ENCODE data around the gene FARP2.
"Not testable (repeated sequence)": the region's sequence is repeated elsewhere in the genome, so short reads cannot be mapped to it uniquely, and the experiment has no call there.

FARP2 gene

DNA sequence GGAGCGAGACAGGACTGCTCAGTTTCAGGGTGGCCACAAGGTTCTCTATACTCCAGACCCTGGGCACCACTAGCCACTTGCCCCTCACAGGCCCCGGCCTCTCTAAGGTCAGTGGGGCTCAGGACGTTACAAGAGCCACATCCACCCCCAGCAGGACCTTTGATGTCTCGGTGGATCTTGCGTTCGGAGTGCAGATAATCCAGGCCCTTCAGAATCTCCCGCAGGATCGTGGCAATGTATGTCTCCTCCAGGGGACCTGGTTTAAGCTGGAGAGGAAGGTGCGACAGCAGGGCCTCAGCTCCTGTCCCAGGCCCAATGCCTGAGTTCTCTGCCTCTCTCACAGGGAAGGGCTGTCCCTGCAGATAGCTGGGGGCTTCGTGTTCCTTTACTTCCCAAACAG is 143.9 kb downstream of the FARP2 start:
- in situ Hi-C loops (cut with MboI; ENCODE audit: low sequenced_read_pairs) = no loop called here

DNA sequence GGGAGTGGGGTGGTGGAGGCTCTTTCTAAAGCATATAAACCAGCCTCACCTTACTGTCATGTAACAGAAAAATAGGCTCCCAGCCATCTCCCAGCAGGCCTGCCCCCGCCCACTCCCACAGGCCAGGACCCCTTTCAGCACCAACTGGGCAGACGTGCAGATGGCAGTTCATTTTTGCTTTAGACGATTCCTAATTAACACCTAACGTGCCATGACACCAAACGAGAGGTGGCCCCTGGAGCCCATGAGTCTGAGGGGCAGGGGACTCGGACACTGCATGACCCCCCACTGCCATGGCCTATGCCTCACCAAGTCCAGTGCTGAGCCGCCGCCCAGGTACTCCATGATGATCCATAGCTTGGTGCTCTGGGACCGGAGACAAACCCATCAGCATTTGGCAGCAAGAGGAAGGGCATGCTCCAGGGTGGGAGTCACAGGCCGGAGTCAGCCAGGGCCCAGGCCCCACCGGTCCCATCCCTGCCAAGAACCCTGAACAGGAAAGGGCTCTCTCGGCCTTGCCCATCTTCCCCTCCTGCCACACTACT is 144.4 kb downstream of the FARP2 start:
- in situ Hi-C loops (cut with MboI; ENCODE audit: low sequenced_read_pairs) = no loop called here

DNA sequence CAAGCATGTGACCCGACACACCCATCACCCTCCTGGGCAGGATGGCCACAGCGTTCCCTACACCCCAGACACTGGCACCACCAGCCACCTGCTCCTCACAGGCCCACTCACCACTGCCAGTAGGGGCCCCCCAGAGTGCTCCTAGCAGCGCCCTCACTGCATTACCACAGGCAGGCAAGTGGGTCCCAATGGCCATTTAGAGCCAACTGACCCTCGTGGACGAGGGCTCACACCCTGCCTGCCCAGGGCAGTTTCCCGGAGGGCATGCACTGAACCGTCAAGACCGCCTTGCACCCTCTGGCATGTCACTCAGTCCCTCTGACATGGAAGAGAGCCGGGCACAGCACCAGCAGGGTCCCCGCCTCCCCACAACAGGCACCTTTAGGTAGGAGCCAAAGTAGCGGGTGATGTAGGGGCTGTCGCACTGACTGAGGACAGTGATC is 145.0 kb downstream of the FARP2 start:
- in situ Hi-C loops (cut with MboI; ENCODE audit: low sequenced_read_pairs) = no loop called here

DNA sequence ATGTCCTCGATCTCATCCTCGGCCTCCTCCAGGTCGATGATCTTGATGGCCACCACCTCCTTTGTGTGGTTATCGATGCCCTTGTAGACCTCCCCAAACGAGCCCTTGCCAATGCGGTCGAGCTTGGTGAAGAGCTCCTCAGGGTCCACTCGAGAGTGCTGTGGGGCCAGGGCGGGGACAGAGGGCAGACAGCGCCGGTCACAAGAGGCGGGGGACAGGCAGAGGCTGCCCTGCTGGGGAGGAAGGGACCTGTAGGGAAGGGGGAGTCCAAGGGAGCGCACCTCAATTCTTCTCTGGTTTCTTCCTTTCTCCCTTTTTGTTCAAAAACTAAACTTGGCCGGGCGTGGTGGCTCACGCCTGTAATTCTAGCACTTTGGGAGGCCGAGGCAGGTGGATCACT is 145.5 kb downstream of the FARP2 start:
- in situ Hi-C loops (cut with MboI; ENCODE audit: low sequenced_read_pairs) = no loop called here

DNA sequence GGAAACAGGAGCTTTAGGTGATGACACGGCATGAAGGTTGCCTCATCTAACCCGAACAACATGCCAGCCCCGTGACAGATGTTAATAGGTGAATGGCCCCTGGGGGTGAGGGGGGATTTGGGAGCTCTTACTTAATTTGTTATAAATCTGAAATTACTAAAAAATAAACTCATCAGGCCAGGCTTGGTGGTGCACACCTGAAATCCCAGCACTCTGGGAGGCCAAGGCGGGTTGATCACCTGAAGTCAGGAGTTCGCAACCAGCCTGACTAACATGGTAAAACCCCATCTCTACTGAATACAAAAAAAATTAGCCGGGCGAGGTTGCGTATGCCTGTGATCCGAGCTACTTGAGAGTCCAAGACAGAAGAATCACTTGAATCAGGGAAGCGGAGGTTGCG is 146.2 kb downstream of the FARP2 start:
- in situ Hi-C loops (cut with MboI; ENCODE audit: low sequenced_read_pairs) = no loop called here

DNA sequence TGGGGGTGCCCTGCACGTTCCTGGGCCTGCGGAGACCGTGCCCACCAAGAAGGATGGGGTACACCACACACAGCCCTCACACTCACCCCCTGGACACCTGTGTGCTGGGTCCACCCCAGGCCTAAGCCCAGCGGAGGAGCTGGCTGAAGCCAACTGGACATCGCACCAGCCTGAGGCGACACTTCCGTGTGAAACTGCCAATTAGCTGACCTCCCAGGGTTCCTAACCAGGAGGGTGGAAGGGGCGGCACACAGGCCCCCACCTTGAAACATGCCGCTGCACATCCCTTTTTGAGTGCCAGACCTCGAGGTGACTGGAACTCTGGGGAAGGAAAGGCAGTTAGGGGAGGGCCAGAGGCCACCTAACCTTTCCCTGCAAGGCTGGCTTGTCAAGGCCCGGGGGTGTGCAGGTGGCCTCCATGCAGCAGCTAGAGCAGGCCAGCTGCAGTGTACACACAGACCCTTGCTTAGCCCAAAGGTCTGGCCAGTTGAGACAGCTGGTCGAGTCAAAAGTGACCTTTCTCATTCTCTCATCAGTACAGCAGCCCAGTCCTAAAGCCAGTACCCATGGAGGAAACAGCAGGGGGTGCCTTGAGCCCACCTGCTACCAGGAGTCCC is 147.8 kb downstream of the FARP2 start:
- in situ Hi-C loops (cut with MboI; ENCODE audit: low sequenced_read_pairs) = no loop called here

DNA sequence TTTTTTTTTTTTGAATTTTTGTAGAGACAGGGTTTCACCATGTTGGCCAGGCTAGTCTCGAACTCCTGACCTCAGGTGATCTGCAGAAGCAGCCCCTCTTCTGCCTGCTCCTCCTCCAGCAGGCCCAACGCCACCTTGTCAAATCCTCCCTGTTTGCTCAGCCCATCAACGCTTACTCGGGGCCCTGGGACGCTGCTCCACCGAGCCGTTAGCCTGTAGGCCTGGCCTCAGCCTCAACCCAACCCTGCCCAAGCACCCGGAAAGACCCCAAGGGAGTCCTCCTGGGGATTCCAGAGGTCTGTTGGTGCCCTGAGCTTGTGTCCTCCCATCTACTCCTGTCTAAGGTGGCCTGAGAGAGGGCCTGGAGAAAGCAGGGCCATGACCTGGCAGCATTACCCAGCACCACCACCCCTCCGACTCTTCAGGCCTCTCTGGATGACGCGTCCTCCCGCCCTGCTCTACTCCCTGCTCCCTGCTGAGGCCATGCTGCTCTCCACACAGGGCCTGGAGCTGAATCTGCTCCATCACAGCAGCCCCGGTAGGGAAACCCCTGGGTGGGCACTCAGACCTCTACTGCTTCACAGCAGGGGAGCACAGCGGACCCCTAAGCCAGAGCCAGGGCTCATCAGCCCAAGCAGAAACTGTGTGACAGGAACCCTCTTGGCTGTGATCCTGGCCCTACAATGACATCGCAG is 149.1 kb downstream of the FARP2 start:
- in situ Hi-C loops (cut with MboI; ENCODE audit: low sequenced_read_pairs) = no loop called here

DNA sequence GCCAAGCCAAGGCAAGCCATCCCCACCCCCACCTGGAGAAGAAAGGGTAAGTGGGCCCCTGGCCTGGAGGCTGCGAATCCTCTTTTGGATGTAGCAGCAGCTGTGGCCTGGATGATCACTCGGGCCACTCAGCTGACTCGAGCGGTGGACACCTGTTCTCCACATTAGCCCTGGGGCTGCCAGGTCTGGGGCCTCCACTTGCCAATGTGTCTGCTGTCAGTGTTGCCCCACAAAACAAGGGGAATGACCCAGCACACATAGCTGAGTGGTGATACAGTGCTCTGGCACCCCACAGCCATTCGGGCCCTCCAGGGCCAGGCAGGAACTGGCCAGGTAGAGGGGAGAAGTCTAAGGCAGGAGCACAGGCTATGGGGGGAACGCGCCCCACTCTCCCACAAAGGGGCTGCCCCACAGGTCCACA is 149.7 kb downstream of the FARP2 start:
- in situ Hi-C loops (cut with MboI; ENCODE audit: low sequenced_read_pairs) = no loop called here

DNA sequence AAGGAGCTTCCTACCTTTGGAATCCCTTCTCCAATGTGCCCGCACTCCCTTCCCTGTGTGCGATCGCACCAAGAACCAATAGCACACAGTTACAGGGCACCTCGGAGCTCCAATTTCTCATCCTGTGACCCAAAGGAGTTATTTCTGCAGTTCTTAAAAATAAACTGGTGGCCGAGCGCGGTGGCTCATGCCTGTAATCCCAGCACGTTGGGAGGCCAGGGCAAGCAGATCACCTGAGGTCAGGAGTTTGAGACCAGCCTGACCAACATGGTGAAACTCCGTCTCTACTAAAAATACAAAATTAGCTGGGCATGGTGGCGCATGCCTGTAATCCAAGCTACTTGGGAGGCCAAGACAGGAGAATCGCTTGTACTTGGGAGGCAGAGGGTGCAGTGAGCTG is 150.2 kb downstream of the FARP2 start:
- in situ Hi-C loops (cut with MboI; ENCODE audit: low sequenced_read_pairs) = not testable (repeated sequence)

DNA sequence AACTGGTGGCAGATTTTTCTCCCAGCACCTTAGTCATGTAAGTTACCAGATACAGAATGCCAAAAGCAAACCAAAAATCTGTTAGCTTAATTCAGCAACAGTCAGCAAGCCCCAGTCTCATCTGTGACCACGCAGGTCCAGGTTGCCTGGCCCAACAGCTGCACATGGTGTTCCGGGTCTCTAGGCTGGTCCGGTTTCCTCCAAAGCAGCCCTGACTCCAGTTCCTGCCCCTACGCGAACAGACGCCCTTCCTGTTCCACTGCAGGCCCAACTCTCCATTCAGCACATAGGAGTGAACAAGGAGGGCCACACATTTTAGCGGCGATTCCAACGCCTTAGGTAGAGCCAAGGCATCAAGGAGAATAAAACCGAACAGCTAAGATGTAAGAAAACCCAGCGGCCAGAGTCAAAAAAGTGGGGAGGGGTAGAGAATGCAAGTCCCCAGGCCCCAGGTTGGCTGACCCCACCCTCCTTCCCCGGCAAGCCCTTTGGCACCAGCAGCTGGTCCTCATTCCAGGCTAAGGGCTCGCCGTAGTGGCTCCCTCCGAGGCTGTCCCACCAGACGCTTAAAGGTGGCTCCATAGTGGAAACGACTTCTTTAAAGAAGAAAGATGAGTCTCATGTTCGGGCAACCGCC is 150.8 kb downstream of the FARP2 start:
- in situ Hi-C loops (cut with MboI; ENCODE audit: low sequenced_read_pairs) = no loop called here

DNA sequence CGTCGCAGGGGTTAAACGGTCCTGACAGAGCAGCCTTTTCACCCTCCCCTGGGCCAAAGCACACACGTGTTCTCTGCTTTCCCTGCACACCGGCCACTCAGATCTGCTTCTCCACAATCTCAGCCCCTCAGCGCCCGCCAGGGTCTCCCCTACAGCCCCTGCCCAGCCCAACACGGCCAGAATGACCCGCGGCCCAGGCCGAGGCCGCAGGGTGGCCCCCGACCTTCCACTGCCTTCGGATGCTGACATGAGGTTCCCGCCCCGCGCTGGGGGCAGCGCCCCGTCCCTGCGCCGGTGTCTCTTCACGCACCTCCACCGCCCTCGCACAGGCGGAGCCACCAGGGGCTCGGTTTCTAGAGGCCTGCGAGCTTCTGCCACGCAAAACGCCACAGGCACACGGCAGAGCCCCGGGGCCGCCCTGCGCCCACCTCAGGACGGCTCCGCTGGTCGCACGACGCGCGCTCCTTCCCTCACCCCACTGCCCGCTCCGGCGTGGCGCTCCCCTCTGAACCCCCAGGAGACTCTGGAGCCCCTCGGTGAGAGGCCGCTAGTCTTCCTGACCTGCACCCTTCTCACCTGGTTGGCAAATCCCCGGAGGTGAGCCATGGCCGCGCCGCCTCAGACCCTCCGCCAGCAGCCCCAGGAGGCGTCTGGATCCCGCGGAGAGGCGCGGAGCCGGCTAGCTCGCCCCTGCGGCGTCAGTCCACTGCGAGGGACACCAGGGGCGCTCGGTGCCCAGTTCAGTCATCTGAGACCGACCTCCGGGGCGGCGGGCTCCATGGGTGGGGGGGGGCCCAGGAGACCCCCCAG is 151.6 kb downstream of the FARP2 start:
- in situ Hi-C loops (cut with MboI; ENCODE audit: low sequenced_read_pairs) = no loop called here

DNA sequence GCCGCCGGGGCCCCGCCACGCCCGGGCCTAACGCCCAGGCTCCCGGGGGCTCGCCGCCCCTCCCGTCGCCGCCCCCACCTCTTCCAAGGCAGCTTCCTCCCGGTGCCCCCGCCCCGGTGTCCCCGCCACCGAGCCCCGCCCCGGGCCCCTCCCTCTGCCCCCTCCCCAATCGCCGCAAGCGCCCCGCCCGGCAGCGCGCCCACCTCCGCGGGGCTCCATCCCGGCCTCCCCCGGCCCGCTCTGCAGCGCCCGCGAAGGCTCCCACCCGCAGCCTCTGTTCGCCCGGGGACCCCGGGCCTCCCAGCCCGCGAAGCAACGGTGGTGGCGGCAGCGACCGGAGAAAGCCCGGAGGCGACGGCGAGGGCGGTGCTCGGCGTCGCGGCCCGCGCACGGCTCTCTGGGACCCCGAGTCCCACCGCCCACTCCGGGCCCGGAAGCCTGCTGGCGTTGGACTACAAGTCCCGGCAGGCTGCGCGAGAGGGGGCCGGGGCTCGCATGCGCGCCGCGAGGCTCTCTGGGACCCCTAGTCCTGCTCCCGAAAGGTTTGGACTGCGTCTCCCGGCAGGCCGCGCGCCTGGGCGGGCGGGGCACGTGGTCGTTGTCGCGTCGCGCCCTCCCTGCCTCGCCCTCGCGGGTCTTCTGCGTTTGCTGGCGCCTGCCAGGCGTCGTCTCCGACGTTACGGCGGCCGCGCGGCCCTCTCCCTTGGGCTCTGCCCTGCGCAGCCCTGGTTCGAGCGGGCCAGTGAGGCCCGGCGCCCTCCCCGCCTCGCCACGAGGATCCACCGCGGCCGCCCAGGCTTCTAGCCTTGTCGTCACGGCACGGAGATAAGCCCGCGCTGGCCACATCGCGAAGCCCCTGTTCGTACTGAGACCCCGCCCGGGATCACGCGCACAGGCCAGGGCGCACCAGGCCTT is 152.4 kb downstream of the FARP2 start, which contains the start of gene STK25:
STK25 (minus strand) TSS at position 345 of the 915 bp plus-strand sequence. CDS start 549 bp downstream, outside the sequence.
- in situ Hi-C loops (cut with MboI; ENCODE audit: low sequenced_read_pairs) = no loop called here

DNA sequence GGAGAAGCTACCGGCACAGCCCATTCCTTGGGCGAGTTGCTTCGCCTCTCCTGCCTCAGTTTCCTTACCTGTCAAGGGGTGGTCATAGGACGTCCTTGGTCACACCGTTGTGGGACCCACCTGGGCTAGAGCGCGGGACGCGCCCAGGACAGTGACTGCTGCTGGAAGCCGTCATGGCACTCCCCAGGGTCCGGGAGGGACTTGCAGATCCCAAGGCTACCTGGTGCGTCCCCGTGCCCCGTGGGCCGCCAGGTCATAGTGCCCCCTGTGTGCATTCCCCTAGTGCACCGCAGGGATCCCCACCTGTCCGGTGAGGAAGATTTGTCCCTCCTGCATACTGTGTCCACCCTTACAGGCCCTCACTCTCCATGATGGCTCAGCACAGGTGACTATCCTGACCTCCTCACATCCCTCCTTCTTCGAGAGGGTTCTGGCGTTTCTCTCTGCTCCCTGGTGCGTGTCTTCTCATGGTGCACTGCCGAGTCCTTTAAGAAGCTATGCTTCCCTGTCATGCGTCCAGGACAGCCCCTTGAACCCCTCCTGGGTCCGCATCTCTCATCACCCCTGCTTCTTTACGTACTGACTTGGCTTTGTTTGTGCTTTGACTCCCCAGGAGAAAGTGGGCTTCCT is 153.2 kb downstream of the FARP2 start:
- in situ Hi-C loops (cut with MboI; ENCODE audit: low sequenced_read_pairs) = no loop called here

DNA sequence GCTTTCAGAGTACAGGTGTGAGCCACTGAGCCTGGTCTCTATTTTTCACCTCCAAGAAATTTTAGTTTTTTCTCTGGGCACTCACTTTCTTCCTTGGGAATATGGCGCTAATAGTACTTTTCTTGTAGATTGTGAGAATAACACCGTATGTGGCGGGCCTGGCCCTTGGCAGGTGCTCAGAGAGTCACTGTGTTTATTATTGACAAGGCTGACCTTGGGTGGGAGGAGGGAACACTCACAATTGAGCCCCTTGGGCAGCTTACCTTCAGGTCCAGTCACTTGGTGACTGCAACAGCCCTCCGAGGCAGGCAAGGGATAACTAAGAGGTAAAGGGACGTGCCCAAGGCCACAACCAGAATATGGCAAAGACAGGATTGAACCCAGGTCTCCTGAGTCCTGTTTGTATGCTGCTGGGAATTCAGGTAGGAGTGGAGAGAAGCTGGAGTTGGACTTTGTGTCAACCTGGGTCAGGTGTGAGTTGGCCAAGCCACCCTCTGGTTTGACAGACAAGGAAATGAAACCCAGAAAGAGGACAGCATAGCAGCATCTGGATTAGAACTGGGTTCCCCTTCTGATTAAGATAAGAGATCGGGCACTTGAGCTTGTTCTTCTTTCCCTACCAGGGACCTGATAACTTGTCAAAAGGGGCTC is 155.1 kb downstream of the FARP2 start:
- in situ Hi-C loops (cut with MboI; ENCODE audit: low sequenced_read_pairs) = no loop called here

DNA sequence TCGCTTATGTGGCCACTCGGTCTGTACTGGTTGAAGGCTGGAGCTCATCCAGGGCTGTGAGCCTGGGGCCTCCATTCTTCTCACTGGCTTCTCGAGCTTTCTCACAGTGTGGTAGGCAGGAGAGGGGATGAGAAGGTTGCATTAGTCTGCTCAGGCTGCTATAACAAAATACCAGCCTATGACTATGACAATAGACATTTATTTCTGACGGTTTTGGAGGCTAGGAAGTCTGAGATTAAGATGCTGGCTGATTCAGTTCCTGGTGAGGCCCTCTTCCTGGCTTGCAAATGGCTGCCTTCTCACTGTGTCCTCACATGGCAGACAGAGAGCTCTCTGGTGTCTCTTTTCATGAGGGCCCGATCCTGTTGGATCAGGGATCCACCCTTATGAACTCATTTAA is 158.5 kb downstream of the FARP2 start:
- in situ Hi-C loops (cut with MboI; ENCODE audit: low sequenced_read_pairs) = no loop called here

DNA sequence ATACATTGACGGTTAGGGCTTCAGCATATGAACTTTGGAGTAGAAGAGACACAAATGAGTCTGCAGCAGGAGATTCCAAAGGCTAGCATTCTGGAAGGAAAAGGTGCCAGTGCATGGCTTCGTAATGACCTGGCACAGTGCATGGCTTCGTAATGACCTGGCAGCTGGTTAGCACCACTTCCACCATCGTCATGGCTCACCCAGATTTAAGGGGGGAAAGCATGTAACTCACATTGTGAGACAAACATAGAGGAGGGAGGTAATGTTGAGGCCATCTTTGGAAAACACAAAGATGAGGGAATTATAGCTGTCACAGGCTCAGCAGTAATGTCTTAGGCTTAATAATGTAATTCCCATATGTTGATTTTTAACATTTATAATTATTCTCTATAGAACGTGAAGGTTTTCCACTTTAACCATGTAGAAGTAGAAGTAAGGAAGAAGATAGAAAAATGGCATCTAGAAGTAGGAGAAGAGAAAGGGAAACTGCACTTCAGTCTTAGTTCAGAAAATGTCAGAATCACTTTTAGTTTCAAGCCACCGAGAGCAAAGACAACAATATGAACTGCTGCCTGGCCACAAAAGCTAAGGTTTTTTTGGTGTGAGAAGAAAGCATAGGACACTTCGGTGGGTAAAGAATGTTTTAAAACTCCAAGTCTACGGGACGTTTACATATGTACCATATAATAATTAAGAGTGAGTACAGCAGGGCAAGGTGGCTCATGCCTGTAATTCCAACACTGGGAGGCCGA is 159.1 kb downstream of the FARP2 start:
- in situ Hi-C loops (cut with MboI; ENCODE audit: low sequenced_read_pairs) = no loop called here

DNA sequence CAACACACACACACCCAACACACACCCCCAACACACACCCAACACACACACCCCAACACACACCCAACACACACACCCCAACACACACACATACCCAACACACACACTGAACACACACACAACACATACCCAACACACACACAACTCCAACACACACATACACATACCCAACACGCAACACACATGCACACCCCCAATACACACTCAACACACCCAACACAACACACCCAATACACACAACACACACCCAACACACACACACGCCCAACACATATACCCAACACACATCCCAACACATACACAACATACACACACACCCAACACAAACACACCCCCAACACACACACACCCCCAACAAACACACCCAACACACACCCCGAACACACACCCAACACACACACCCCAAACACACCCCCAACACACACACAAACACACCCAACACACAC is 160.5 kb downstream of the FARP2 start:
- in situ Hi-C loops (cut with MboI; ENCODE audit: low sequenced_read_pairs) = no loop called here

DNA sequence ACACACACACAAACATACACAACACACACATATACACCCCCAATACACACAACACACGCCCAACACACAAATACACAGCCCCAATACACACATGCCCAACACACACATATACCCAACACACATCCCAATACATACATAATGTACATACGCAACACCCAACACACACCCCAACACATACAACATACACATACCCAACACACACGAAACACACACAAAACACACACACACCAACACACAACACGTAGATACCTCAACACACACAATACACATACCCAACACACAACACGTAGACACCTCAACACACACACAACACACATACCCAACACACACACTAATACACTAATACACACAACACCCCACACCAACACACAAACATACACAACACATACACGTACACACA is 161.2 kb downstream of the FARP2 start:
- in situ Hi-C loops (cut with MboI; ENCODE audit: low sequenced_read_pairs) = no loop called here

Data from HL-60/S4 treated with phorbol 12-myristate 13-acetate at 8.2 ng/mL for 4 days and 3 days (cell line).